ENCODE results near the gene EP400.

The EP400 gene

DNA sequence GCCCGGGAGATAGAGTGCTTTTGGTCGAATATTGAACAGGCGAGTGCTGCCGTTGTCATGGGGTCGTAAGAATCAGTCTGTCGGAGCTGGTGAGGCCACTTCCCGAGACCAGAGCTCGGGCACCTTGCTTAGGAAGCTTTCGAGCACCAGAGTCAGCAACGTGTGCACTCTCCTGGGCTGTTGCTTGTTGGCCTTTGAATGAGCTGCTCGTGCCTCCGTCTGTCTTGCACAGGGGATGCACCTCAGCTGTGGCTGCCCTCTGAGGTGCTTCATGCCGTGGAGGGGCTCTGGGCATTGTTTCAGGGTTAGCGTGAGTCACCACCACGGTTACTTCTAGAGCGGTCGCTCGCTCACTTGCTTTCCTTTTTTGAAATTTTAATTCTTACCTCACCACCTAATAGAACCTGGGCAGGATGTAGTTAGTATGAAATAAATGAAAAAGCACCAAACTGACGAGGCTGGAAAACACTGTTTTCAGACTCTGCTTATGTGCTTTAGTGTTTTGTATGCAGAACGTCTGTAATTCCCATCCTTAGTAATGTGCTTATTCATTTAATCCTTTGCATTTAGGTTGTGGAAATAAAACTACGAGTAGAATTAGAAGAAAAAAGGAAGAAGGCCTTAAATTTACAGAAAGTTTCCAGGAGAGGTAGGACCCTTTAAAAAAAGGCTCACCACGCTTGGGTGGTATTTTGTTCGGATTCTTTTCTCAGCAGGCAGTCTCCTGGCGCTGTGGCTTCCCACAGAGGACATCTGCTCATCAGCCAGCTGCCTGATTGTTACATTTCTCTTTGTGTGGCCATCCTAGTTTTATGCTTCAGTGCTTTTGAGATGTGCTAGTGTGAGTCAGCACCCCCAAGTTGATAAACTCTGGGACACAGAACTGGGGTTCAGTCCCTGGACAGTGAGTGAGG lies 40.6 kb downstream of the EP400 start:
- DNase-seq, result peak in 1 of 2 experiments; percentile 6

DNA sequence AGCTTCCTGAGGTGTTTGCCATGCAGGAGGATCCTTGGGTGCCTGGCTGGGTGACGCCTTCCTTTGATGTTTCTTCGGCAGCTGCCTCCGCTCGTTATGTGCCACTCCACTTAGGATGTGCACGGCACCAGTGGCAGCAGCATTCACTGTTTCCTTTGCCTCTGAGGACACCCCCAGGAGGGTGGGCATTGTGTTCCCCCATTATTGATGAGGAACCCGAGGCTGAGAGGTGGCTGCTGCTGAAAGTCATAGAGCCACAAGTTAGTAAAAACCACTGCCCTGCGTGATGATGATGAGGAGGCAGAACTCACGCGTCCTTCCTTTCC lies 41.2 kb downstream of the EP400 start:
- DNase-seq, result no peak

DNA sequence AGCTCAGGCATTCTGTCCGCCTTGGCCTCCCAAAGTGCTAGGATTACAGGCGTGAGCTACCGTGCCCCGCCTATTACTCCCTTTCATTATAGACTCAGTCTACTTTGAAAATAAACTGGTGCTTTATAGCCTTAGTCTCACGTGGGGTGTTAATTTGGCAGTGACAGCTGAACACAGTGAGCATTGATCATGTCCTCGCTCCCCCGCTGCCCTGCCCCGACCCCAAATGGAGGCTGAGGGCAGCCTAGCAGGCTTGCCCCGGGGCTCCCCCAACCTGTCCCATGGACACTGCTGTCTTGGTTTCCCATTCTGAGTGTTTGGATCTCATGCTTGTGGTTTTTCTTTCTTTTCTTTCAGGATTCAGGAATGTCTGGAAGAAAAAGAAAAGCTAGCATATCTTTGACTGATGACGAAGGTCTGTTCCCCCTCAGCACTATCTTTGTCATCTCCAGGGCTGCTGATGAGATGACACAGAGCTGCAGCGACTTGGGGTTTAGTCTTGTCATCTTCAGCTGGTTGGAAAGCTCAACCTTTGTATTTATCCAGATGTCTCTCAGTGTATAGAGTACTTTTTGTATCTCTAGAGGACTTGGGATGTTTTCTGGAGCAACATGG lies 42.2 kb downstream of the EP400 start:
- DNase-seq, result no peak

DNA sequence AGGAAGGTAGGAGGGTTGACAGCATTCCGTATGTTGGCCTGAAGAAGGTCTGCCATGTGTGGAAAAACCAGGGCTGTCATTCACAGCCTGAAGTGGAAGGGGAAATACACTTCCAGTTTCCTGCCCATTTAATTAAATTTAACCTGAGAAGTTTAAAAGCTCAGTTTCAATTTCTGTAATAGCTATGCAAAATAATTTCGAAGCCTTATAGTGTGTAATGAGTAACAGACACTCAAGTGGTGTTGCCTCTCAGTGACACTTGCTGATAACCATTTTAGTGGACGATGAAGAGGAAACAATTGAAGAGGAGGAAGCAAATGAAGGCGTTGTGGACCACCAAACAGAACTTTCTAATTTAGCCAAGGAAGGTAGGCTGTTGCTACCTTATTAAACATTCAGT lies 44.8 kb downstream of the EP400 start:
- DNase-seq, result no peak

DNA sequence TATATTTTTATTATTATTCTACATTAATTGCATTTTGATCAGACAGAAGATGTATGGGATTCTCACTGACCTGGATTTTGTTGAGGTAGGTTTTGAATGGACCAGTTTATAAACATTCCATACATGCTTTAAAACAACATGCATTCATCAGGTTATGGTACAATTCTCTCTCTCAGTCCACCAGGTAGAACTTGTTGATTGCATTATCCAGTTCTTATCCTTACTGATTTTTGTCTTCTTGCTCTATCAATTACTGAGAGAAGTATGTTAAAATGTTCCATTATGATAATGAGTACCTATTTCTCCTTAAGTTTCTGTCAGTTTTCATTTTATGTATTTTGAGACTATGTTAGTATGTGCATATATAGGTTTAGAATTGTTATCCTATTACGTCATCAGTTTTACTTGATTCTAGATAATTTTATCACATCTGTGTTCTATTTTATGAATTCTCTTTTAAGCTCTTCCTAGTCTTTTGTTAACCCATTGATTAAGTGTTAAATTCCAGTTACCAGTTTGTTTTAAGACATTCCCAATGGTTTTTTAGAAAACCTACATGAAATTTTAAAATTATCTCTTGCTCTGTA lies 50.6 kb downstream of the EP400 start:
- DNase-seq, result no peak

DNA sequence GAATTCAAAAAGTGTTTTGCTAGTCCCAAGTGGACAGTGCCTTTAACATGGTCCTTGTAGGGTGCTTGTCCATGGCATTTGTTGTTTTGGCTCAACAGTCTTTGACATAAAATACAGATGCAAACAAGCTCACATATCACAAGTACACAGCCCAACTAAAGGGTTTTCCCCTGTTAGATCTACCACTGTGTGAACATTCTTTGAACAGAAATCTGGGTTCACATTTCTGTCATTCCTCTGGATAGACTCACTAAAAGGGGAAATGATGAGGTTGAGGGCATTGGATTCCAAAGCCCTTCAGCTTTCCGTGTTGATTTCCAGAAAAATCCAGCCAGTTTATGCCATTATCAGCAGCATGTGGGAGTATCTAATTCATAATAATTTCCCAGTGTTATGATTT lies 54.1 kb downstream of the EP400 start:
- no peak for DNase-seq

DNA sequence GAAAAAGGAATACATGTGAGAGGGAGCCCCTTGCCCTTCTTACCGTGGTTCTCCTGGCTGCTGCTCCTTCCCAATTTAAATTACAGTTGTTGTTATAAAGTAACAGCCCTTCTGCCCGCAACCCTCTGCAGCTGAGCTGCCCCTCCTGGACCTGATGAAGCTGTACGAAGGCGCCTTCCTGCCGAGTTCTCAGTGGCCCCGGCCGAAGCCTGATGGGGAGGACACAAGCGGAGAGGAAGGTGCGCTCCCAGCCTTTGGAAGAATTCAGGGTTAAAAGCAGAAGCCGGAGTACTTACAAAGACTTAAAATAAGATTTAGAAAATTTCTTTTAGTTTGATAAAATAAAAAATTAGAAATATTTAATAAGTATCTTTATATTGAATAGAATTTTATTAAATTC lies 55.2 kb downstream of the EP400 start:
- no peak for DNase-seq

DNA sequence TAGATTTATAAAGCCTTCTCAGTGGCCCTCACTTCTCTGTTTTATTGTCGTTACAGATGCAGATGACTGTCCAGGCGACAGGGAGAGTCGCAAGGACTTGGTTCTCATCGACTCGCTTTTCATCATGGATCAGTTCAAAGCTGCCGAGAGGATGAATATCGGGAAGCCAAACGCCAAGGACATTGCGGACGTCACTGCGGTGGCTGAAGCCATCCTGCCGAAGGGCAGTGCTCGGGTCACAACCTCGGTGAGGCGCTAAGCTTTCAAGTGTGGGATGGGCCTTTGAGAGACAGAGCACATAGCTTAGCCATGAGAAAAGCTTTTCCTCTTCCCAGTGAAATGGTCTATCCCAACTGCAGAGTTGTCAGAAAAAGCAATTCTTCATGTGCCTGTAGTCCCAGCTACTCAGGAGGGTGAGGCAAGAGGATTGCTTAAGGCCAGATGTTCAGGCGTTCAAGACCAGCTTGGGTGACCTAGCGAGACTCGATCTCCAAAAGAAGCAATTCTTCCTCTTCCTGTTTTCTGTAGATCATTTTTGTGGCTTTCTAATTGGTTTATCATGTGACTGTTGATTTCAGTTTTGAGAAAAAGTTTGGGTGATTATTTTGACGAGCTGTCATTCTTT lies 56.4 kb downstream of the EP400 start:
- DNase-seq, result no peak

DNA sequence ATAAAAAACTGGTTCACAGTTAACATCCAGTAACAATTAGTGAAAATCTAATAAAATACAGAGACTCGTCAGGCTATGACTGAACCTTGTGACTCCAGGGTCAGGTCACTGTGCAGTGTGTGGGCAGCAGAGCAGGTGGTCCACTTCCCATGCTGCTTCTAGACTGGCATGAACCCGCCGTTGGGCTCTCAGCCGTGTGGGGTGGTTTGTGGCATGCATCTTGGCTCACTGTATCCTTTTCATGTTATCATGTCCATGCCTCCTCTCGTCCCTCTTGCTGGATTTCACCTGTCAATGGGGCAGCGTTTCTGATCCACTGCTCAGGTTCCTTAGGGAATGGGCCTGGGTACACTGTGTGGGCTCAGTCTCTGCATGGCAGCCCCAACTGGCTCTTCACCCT lies 57.3 kb downstream of the EP400 start:
- no peak for DNase-seq

DNA sequence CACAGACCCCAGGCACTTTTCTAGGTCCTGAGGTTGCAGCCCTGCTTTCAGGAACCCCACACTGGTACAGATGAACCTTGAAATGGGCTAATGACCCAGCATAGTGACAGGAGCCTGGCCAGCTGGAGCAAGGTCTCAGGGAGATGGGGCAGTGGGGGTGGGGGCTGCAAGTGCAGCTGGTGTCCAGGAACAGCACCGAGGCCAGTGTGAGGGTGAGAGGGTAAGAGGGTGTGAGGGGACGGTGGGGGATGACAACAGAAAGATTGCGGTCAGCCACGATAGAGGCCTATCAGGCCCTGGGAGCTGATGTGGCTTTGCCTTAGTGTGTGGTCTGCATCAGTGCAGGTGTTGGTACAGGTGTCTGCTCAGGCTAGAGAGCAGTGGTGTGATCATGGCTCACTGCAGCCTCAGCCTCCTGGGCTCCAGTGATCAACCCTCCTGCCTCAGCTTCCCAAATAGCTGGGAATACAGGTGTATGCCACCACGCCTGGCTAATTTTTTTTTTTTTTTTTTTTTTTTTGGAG lies 59.7 kb downstream of the EP400 start:
- no peak for DNase-seq

DNA sequence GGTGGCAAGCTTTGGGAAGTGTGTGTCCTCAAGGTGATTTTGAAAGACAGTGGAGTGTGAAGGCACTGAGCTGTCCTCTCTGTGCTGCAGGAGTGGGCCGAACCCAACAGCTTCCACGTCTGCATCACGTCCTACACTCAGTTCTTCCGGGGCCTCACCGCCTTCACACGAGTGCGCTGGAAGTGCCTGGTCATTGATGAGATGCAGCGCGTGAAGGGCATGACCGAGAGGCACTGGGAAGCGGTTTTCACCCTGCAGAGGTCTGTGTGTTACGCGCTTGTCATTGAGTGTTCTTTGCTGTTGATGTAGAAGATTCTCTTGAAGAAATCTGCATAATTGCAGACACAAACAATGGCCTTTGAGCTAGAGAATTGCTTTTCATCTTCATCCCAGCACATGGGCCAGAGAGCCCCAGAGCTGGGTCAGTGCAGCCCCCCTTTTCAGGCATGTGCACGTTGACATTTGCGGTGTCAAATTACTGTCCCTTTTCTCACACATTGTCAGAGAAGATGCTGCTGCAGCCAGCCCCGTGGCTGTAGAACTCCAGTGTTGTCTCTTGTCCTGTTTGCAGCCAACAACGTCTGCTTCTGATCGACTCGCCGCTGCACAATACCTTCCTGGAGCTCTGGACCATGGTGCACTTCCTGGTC lies 63.3 kb downstream of the EP400 start:
- no peak for DNase-seq

DNA sequence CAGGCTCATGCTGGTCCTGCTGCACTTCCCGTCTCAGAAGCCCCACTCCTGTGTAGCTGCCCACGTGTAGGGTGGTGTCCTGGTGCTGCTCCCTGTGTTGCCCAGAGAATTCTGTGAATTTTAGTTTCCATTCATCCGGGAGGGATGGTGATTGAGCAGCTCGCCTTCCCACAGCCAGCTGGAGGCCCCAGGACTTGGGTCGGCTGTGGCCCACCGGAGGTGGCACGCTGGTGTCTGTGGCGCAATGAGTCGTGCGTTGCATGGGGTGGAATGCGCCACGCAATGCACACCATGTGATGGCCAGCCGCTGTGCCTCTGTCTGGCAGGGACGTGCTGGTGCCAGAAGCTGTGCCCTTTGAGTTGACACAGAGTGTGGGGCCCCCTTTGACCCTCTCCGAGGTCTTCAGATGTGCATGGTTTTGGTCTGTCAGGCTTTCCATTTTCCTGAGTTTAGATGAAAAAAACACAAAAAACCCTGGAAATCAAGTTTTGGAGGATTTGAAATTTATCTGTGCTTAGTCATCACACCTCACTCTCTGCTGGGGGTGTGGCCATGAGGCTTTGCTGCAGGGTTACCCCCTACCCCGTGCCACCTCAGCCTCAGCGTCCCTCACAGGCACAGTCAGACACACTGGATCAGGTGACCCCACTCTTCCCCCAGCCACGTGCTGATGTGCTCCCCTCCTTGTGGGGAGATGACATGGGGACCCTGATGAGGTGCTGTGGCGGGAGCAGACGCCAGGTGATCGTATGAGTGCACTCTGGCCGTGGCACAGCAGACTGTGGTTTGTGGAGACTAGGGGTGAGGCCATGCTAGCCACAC lies 64.6 kb downstream of the EP400 start:
- no peak for DNase-seq

DNA sequence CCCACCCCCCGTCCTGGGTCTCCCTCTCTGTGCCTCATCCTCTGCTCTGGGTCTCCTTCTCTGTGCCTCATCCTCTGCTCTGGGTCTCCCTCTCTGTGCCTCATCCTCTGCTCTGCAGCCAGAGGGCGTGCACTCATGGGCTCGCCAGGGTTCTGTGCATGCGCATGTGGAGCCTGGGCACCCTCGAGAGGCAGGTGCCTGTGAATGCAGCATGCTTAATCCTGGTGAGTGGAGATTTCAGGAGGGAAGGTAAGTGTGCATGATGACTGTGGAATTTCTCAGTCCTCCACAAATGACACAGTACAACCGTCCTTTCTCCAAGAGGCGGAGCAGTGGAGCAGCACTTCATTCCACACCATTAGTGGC lies 65.2 kb downstream of the EP400 start:
- DNase-seq, result no peak

DNA sequence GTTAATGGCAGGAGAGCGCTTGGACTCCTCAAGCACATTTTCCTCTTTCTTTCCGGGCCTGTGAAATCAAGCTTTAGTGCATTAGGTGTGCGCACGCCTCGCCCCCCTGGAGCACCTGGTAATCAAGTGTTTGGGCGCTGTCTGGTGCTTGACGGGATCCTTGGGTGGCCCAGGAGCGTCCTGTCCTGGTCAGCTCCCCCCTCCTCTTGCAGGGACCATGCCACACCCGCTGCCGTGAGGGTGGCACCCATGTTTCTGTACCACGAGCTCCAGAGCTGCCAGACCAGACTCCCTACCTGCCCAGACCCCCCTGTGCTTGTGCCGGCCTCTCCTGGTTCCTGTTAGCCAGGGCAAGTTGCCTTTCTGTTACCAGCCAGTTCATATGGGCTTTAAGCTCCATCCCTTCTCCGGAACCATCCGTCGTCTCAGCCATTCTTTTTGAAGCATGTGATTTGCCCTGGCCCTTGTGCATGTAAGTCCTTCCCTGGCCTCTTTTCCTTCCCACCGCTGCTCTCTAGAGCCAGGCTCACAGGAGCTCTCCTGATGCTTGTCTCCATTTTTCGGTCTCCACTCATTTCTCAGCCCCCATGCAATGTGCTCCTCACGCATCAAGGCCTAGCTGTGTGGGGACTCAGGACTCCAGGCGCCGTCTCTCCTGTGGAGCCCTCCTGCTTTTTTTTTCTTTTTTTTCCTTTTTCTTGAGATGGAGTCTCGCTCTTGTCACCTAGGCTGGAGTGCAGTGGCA lies 66.1 kb downstream of the EP400 start:
- no peak for DNase-seq

DNA sequence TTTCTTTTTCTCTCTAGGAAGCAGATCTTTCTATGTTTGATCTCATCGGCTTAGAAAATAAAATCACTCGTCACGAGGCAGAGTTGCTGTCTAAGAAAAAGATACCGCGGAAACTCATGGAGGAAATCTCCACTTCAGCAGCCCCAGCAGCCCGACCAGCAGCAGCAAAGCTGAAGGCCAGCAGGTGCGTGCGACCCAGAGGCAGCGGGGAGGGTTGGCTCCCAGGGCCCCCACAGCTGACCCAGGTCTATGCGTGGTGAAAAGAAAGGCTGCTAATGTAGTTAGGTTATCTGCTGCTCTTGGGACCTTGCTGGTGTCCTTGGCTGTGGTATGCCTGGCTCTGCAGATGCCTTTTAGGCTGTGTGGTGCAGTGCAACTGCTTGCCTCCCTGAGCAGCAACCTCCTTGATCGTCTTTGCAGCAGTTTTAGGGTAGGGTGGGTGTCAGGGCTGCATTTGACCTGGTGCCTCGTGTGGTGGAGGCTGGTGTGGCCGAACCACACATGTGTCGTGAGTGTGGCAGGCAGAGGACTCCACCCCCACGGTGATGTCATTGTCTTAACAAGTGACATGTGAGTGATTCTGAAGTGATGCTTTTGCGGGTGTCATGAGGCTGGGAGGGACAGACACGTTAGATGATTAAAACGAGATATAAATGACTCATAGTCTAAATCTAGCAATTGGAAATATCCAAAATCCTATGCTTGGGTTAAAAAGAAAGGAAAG lies 68.6 kb downstream of the EP400 start:
- no peak for DNase-seq

DNA sequence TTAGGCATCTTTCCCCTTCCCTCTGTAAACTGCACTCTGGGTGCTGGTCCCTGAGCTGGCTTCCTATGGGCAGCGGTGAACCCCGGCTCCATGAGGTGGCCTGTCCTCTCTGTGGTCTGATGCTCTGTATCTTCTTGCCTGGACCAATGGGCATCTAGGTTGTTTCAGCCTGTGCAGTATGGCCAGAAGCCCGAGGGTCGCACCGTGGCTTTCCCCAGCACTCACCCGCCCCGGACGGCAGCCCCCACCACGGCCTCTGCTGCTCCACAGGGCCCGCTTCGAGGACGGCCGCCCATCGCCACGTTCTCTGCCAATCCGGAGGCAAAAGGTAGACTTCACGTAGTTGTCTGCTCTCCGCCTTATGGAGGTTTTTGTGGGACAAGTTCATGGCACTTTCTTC lies 70.1 kb downstream of the EP400 start:
- DNase-seq, result no peak

DNA sequence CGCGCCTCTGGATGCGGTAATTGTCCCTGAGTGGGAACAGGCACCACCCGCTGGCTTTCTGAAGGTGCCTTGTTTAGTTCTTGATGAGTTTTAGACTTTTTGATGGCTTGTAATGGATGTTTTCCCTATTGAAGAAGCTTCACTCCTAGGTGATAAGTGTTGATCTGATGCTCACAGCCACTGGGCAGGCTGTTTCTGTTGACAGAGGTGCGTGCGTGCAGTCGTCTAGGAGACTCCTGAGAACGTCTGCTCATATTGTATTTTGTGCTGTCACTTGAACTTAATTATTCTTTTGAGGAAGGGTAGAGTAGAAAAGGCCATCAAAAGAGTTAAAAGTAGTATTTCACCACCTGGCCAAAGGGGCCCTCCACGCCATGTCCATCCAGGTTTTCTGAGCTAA lies 70.5 kb downstream of the EP400 start:
- DNase-seq, result no peak

DNA sequence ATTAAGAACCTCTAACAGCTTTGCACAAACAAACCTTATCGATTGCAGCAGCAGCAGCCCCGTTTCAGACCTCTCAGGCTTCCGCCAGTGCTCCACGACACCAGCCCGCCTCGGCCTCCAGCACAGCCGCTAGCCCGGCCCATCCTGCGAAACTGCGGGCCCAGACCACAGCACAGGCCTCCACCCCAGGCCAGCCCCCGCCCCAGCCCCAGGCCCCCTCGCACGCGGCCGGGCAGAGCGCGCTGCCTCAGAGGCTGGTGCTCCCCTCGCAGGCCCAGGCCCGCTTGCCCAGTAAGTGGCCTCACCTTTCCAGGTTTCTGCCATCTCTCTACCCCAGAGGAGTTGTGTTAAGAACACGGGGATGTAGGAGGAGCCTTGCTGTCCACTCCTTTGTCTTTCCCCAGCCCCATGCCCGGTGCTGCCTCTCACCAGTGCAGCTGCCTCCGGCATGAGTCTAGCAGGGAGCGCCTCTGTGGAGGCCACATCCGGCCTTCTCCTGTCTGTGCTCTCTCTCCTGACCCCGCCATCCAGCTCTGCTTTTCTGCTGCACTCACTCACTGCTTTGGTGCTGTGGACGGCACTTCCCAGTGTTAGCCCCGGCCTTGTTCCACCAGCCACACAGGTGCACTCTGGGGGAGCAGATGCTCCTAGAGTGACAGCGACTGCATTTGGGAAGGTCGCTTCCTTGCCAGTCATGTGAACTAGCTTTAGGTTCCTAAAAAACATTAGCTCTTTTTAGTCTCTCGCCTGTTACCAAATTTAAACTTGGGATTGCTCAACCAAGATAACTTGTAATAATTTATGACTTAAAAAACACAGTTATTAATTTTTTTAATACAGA lies 71.5 kb downstream of the EP400 start:
- no peak for DNase-seq

DNA sequence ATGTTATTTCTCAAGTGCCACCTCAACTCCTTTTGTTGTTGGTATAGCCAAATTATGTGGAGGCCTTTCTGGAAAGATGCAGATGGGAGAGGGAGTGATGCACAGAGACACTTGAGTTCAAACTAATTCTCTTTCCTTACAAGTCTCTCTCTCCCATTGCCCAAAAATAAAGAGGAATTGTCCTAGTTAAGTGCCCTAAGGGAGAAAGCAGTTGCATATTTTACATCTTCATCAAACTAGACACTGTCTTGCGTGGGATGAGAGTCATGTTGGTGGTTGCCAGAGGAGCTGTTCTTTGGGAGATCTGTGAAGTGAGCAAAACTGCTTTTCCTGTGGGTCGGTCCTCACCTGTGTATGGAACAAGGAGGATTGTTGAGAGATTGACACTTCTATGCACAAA lies 72.2 kb downstream of the EP400 start:
- no peak for DNase-seq

DNA sequence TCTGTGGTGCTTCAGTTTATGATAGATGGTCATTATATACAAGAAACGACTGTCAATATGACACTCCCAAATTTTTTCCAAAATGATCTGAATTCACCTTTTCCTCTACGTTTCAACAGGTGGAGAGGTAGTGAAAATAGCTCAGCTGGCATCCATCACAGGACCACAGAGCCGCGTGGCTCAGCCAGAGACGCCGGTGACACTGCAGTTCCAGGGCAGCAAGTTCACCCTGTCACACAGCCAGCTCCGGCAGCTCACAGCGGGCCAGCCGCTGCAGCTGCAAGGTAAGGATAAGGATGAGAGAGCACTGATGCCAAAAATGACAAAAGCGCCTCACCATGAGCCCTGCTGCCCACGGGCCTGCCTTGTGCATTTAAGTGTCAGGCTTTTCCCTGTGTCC lies 73.9 kb downstream of the EP400 start:
- no peak for DNase-seq

Measured in NCI-H446 (cell line).